T1000 (cell line): ENCODE measurements around the gene RIBC2.
"Not testable (repeated sequence)": the region's sequence is repeated elsewhere in the genome, so short reads cannot be mapped to it uniquely, and the experiment has no call there.

Source experiments
- DNase-seq: peaks from one replicate; lab custom pipeline; 2025; ENCODE audit warnings: mixed read lengths; lab: John Stamatoyannopoulos, UW

Gene RIBC2

DNA sequence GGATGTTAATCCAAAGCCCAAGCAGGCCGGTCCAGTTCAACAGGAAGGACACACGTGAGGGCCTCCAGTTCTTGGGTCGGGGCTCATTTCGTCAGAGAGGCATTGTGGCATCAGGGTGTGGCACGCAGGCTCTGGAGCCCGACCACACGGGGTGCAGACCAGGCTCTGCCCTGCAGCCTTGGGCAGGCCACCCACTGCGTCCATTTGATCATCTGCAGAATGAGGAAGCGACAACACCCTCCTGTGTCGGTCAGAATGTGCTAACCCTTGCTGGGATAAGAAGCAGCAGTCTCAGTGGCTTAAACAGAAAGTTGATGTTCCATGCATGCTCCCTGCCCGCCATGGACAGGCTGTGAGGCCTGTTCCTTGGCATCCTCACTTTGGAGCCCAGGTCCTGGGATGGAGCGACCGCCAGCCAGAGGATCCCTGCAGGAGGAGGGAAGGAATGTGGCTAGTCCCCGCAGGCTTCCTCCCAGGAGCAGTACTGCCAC, 10.8 kb downstream of the RIBC2 start:
- no peak for DNase-seq

DNA sequence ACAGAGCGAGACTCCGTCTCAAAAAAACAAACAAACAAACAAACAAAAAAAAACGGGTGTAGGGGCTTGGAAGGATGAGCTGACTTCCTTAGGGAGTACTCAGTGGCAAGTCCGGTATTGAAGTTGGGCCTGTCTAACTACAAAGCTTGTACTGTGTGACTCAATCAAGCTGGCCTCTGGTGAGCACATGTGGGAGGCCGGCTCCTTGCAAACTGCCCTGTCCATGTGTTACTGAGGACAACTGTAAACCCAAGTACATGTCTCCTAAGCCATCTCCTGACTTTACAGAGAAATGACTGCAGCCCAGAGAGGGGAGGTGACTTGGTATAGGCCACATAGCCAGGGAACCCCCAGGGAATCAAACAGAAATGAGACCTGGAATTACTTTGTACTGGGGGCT, 11.6 kb downstream of the RIBC2 start:
- no peak for DNase-seq

DNA sequence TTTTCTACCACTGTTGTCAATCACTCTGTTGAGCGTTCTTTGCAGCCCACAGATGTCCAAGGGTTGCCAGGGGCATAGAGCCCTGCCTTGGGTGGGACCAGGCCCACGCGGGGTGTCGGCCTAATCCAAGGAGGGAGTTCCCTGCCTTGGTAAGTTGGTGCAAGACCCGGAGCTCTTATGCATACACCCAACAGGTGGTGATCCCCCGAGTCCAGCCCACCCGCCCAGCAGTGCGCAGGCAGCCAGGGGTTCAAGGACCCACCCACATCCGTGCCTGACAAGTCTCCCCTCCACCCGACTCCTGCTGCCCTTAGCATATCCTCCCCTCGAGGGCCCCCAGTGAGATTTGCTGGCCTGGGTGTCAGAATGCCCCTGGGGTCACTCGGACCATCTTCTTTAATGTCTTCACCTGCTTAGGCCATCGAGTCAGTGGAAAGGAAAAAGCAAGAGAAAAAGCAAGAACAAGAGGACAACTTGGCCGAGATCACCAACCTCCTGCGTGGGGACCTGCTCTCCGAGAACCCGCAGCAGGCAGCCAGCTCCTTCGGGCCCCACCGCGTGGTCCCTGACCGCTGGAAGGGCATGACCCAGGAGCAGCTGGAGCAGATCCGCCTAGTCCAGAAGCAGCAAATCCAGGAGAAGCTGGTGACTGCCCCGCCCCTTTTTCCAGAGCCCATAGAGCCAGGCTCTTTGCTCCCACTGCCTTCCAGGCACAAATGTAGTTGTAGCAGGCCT, 12.2 kb downstream of the RIBC2 start:
- no peak for DNase-seq

DNA sequence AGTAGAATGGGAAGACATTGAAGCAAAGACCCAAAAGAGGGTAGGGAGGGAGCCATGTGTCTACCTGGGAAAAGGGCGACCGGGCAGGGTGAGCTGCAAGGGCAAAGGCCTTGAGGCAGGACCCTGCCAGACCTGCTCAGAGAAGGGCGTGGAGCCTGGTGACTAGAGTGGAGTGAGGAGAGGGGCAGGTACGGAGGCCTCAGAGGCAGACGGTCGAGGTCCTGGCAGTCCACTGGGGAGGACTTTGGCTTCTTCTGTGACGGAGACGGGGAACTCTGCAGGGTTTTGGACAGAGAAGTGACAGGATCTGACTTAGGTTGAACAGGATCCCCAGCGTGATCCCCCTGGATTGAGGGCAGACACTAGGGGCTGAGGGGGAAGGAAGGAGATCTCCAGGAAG, 12.9 kb downstream of the RIBC2 start:
- DNase-seq: no peak

DNA sequence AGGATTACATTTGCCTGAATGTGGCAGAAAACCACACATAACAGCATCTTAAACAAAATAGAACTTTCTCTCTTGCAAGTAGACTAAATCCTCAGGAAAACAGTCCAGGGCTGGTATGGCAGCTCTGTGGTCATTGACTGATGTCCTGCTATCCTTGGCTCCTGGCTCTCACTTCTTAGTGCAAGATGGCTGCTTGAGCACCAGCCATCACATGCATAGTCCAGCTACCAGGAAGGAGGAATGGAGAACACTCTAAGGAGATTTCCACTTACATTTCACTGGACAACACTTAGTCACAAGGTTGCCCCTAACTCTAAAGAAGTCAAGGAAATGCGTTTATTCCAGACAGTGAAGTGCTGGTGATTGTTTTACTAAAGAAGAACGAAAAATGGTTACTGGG, 13.6 kb downstream of the RIBC2 start:
- no peak for DNase-seq

DNA sequence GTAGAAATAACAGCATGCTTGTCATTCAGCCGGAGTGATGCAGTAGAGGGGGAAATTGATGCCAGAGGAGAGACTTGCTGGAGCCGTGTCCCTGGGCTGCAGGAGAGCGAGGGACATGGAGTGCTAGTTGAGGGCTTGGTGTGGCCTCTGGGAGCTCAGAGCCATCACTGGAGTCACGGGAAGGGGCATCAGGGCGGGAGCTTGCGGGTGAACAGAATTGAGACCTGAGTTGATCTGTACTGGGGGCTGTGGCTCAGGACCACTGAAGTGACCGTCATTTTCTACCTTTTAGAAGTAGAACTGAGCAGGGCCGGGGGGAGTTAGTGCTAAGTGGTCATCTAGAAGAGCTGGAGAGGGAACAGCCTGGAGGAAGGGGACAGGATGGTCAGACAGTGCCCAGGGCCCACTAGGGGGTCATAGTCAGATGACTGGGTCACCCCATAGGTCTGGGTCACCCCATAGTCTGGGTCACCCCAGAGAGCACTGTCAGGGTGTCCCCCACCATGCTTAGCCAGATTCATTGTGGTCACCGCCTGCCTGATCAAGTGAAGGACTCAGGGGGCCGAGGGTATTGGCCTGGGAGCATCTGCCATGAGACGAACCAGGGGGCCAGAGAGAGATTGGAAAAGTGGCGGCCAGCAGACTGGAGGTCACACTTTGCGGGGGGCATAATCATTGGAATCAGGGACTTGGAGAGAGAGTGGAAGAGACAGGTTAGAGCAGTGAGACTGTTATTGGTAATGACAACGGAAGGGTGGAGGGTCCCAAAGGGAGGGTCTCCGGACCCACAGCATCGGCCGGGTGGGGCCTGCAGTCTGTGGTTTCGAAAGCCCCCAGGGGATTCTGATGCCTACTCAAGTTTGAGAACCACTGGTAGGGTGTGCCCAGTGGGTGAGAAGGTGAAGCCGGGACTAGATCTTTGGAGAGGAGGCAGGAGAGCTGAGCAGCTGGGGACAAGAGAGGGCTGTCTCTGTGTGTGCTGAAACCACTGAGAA, 15.2 kb downstream of the RIBC2 start:
- DNase-seq: no peak

DNA sequence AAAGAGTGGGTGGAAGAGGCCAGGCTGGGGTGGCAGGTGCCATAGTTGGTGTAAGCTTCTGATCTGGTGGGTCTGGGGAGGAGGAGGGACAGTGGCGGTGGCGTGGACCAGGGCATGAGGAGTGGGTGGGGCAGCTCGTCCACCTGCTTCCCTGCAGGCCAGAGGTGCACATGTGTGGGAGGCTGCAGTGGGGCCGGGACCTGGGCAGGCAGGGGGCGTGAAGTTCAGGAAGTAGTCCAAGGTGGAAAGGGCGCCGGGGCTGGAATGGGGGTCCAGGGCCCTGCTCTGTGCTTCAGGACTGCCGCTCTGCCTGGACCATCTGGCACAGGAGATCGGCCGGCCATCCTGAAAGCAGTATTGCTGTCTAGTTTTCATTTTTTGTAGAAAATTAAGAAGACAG, 15.9 kb downstream of the RIBC2 start:
- no peak for DNase-seq

DNA sequence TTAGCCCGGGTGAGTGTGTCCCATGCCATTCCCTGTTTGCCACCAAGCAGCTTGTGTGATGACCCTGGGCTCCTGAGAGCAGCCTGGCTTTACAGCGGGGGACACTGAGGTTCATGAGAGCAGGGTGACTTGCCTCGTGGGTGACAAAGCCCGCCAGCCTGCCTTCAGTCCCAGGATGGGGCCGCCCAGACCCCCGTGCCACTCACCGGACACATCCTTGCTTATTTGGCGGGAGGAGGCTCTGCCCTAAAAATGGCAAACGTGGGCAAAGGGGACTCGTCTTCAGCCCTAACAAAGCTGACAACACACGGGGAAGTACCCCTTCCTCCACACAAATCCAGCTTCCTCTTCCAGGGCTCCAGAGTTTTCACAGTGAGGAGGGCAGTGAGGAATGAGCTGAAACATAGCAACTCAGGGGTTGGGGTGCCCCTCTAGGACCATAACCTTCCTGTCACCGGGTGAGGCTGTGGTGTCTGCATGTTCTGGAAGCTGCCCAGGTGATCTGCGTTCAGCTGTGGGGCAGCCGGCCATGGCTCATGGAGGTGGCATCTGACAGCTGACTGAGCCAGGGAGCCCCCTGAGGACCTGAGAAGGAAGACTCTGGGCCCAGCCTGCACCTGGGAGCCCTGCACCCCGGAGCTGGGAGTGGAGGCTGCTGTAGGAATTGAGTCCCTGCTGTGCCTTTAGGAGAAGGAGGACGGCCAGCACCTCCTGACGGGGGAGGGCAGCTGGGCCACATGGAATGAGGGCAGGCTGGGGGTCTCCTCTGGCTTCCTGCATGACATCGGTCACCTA, 16.7 kb downstream of the RIBC2 start:
- DNase-seq: no peak

DNA sequence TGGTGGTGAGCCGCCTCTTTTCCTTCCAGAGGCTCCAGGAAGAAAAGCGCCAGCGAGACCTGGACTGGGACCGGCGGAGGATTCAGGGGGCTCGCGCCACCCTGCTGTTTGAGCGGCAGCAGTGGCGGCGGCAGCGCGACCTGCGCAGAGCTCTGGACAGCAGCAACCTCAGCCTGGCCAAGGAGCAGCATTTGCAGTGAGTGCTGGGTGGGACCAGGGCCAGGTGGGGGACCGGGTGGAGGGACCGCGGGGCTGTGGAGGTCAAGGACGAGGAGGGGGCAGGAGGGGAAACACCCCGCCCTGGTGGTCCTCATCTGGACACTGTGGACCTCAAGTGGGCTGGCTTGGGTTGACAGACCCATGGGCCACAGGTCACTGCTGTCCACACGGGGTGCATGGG, 17.4 kb downstream of the RIBC2 start:
- no peak for DNase-seq

DNA sequence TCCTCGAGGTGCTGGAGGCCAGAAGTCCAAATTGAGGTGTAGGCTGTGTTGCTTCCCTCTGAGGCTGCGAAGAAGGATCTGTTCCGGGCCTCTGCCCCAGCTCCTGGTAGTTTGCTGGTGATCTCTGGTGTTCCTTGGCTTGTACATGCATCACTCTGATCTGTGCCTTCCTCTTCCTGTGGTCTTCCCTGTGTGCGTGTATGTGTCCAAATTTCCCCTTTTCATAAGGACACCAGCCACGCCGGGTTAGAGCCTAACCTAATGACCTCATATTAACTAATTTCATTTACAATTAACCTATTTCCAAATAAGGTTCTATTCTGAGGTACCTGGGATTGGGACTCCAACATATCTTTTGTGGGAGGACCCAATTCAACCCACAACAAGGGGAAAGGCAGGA, 21.5 kb downstream of the RIBC2 start:
- DNase-seq: no peak

DNA sequence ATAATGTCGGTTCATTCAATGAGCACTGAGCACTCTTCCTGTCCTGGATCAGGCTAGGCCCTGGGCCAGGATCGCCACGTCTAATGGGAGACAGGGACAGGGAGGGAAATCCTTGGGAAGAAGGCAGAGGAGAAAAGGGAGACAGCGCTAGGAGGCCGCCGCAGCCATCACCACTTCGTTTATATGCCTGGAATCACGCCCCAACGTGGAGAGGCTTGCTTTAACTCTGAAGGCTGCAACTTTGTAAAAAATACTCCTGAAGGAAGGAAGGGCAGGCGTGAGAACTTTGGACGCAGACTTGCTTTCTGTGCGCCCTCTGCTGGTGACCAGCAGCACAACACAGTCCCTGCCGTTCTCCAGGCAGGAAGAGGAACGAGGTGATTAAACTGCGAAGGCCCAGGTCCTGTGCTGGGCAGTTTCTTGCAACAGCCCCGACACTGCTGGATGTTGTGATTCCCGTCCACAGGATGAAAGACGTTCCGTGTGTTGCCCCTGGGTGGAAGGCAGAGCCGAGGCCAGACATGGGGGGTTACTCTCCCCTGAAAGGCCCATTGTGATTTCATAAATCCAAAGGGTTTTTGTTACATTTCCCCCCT, 22.1 kb downstream of the RIBC2 start:
- DNase-seq: peak; percentile 78

DNA sequence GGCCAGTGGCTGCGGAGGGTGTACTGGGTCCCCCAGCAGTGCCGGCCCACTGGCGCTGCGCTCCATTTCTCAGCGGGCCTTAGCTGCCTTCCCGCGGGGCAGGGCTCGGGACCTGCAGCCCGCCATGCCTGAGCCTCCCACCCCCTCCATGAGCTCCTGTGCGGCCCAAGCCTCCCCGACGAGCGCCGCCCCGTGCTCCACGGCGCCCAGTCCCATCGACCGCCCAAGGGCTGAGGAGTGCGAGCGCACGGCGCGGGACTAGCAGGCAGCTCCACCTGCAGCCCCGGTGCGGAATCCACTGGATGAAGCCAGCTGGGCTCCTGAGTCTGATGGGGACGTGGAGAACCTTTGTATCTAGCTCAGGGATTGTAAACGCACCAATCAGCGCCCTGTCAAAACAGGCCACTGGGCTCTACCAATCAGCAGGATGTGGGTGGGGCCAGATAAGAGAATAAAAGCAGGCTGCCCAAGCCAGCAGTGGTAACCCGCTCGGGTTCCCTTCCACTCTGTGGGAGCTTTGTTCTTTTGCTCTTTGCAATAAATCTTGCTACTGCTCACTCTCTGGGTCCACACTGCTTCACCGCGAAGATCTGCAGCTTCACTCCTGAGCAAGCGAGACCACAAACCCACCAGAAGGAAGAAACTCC, 23.5 kb downstream of the RIBC2 start:
- DNase-seq: not testable (repeated sequence)

DNA sequence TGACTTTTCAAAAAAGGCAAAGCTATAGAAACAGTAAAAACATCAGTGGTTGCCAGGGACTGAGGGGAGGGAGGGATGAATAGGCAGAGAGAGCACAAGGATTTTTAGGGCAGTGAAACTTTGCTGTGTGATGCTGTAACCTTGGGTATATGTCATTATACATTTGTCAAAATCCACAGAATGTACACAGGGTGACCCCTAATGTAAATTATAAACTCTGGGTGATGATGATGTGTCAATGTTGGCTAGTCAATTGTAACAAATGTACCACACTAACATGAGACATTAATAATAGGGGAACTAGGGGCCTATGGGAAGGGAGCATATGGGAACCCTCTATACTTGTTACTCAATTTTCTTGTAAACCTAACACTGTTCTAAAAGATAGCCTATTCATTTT, 24.8 kb downstream of the RIBC2 start:
- no peak for DNase-seq

DNA sequence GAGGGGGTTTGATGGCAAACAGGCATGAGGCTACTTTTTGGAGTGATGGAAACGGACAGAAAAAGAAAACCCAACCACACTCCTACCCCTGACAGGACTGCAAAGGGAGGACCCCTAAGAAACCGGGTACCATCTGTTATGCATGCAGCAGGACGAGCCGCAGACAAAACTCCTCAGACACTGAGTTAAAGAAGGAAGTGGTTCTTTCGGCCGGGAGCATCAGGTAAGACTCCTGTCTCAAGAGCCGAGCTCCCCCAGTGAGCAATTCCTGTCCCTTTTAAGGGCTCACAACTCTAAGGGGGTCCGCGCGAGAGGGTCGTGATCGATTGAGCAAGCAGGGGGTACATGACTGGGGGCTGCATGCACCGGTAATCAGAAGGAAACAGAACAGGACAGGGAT, 27.2 kb downstream of the RIBC2 start:
- not testable (repeated sequence) for DNase-seq

DNA sequence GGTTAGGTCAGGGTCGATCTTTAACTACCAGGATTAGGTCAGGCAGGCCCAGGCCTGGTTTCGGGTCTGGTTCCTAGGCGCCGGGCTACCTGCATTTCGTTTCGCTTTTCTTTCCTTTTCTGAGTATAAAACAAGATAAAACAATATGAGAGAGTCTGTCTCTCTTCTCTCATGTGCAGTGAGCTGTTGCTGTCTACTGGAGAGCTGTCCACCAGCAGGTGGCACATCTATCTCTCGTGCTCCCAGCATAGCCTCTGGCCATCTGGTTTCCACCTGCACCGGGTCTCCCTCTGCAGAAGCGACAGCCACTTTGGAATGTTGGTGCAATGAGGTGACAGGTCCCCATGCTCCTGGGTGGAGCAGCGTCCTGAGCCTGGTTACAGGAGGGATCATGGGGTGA, 27.6 kb downstream of the RIBC2 start:
- DNase-seq: no peak

DNA sequence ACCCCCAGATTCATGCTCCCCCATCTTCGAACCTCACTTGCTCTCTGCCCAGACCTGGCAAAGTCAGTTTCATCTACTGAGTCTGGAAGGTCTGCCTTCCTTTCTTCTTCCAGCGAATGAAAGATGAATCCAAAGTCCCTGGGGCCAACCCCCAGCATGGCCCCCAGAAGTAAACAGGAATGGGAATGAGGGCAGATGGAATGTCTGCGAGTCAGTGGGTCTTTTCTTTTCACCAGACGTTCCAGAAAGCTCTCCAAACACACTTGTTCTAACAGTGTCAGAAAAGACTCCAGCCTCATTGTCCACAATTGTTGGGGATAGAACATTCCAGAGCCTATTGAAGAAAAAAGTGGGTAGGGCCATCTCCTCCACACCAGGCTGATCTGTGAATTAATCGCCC, 28.6 kb downstream of the RIBC2 start:
- DNase-seq: no peak

DNA sequence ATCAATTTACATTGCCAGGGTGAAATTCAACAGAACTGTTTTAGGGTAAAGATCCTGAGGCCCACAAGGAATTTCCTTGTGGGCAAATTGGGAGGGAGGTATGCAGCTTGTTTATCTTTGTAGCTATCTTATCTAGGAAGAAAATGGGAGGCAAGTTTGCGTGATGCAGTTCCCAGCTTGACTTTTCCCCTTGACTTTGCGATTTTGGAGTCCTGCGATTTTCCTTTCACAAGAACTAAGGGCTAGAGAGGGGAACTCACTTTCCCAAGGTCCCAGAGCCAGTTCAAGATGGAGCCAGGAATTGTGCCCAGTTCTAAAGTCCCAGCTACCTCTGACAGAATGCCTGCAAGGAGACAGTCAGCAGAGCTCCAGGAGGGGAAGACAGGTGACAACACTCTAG, 30.7 kb downstream of the RIBC2 start:
- DNase-seq: no peak

DNA sequence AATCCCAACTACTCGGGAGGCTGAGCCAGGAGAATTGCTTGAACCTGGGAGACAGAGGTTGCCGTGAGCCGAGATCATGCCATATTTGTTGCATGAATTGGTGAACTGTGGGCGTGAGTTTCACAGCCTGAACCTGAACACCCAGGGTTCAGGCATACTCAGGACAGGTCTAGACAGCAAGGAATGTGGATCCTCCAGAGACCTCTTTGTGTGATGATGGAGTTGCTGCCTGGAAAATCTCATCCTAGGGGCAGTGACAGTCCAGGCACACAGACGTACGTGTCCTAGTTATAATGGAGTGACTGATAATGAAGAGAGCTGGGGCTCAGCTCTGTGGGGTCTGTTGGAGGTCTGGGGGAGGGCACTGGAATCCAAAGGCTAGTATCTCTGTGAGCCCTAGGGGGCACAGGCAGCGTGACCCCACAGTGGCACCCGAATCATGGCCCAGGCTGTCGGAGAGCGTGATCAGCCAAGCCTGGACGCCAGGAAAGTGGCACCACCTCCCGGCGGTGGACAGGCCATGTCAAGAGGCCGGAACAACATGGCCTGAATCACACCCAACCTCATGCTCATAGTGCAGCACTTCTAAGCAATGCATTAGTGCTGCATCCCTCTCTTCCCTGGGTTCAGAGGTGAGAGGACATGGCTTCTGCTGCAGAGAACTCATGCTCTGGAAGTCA, 31.7 kb downstream of the RIBC2 start:
- no peak for DNase-seq

DNA sequence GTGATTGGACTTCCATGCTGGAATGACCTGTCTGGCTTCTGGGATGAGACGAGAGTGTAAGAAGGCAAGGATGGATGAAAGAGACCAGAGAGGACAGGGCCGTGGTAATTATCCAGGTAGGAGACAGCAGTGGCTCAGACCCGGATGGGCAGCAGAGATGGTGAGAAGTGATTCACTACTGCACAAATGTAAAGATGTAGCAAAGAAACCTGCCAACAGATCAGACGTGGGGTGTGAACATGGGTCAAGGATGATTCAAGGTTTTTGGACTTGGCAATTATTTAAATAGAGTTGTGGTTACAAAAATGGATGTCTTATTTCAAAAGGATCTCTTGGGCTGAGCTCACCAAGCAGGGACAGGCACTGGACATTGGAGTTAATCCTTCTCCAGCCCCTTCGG, 32.7 kb downstream of the RIBC2 start:
- DNase-seq: no peak

DNA sequence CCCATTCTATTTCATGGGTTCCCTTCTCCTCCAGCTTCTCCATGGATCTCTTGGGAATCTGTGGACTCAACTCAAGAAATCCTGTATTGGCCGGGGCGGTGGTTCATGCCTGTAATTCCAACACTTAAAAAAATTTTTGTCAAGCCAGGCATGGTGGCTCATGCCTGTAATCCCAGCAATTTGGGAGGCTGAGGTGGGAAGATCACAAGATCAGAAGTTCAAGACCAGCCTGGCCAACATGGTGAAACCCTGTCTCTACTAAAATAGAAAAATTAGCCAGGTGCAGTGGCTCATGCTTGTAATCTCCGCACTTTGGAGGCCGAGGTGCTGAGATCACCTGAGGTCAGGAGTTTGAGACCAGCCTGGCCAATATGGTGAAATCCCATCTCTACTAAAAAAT, 34.1 kb downstream of the RIBC2 start:
- not testable (repeated sequence) for DNase-seq

DNA sequence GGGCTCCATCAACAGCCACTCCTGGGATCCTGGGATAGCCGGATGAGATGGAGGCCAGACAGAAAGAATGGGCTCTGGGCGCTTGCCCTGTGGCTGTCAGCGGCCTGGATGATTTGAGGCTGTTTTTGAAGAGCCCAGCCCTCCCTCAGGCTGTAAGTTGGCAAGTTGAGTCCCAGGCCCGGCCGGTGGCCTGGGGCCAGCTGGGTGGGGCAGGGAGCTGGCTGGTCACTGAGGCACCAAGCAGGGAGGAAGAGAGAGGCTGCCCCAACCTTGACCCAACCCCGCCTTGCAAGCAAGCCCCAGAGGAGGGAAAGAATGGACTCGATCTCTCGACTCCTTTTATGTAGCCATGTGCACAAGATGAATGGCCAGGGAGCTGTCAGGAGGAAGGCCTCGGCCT, 34.9 kb downstream of the RIBC2 start:
- DNase-seq: no peak
